HepG2 (cell line): ENCODE data around the gene KIAA1755. TPM values are rescaled to one million over a fixed set of nuclear protein-coding genes. Genes with fewer than 3 reads are reported as not detected.

ENCODE experiments used
- ARNT2 ChIP-seq: sonication (generic); formaldehyde crosslinking; IDR thresholded peaks from 2 replicates; pipeline ENCODE4 v1.8.0; 2022; ENCODE audit warnings: mild to moderate bottlenecking, low read depth, missing genetic modification reagents, moderate library complexity
- DPF2 ChIP-seq: sonication (generic); formaldehyde crosslinking; IDR thresholded peaks from 2 replicates; pipeline ENCODE4 v1.4.0; 2020; ENCODE audit warnings: mild to moderate bottlenecking, low read depth, missing genetic modification reagents, borderline replicate concordance
- GPN1 ChIP-seq: sonication (generic); formaldehyde crosslinking; IDR thresholded peaks from 2 replicates; pipeline ENCODE4 v1.5.1; 2020; ENCODE audit warnings: missing genetic modification reagents, borderline replicate concordance
- ZBED4 ChIP-seq: sonication (generic); formaldehyde crosslinking; IDR thresholded peaks from 2 replicates; pipeline ENCODE4 v1.4.0; 2020; ENCODE audit warnings: missing genetic modification reagents, borderline replicate concordance
- ZNF749 ChIP-seq: sonication (generic); formaldehyde crosslinking; IDR thresholded peaks from 2 replicates; pipeline ENCODE4 v1.8.0; 2022; ENCODE audit warnings: mild to moderate bottlenecking, missing genetic modification reagents, moderate library complexity, borderline replicate concordance
- polyA plus RNA-seq, 8 experiments: library from polyadenylated mRNA; depleted of rRNA in 3 of 8; stranded (reverse) in 7 of 8; unstranded in 1 of 8; fragments of >200 nt; fragmentation: Illumina TruSeq in 4 of 8; extraction: Trizol in 4 of 8; gene quantifications; 2 replicates each; pipeline versions ENCODE4 v1.2.1 to v1.2.3, GENCODE V29; 2011 to 2016; ENCODE audit warnings: low read depth in 4 of 8, missing spikeins in 1 of 8, mixed read lengths in 1 of 8; ENCODE audit not compliant: insufficient read depth in 1 of 8
- total RNA-seq, 5 experiments: library from RNA; depleted of rRNA; stranded (reverse); fragments of >200 nt; fragmentation: Illumina TruSeq; extraction: Trizol; gene quantifications; 2 replicates each; pipeline ENCODE4 v1.2.3, GENCODE V29; 2016; ENCODE audit warnings: low read depth in 1 of 5
- TF ChIP-seq, protein P1 (sequence below): sonication (generic); formaldehyde crosslinking; IDR thresholded peaks from 2 replicates; pipeline ENCODE4 v1.4.0; 2020; ENCODE audit warnings: low read depth, mild to moderate bottlenecking, missing genetic modification reagents
- TF ChIP-seq, protein P2 (sequence below): sonication (generic); formaldehyde crosslinking; IDR thresholded peaks from 2 replicates; pipeline ENCODE4 v1.5.0; 2020; ENCODE audit warnings: mild to moderate bottlenecking, missing genetic modification reagents, borderline replicate concordance
- TF ChIP-seq, protein P3 (sequence below): sonication (generic); formaldehyde crosslinking; IDR thresholded peaks from 2 replicates; pipeline ENCODE4 v1.4.0; 2020; ENCODE audit warnings: missing genetic modification reagents

KIAA1755 gene
- total and polyA plus RNA-seq, 2 of the 13 experiments (the other 11 are each of a cell fraction or from before 2014, with no cell fraction given): 0.04 TPM; not detected in 1

- TF ChIP-seq, protein P1, sequence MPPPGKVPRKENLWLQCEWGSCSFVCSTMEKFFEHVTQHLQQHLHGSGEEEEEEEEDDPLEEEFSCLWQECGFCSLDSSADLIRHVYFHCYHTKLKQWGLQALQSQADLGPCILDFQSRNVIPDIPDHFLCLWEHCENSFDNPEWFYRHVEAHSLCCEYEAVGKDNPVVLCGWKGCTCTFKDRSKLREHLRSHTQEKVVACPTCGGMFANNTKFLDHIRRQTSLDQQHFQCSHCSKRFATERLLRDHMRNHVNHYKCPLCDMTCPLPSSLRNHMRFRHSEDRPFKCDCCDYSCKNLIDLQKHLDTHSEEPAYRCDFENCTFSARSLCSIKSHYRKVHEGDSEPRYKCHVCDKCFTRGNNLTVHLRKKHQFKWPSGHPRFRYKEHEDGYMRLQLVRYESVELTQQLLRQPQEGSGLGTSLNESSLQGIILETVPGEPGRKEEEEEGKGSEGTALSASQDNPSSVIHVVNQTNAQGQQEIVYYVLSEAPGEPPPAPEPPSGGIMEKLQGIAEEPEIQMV (CRISPR knock-in tag): peak; percentile 23; the same call in 1 of the 2 replicates
- TF ChIP-seq ZNF749 (CRISPR knock-in tag) (peak; percentile 87), ZBED4 (CRISPR knock-in tag) (peak; percentile 97), GPN1 (CRISPR knock-in tag) (peak; percentile 43; the same call in 1 of the 2 replicates), DPF2 (CRISPR knock-in tag) (peak; percentile 32; the same call in 1 of the 2 replicates), ARNT2 (CRISPR knock-in tag) (0 out of 2 replicates have a peak, but pooled peaks have one; percentile 71)
- TF ChIP-seq, protein P2, sequence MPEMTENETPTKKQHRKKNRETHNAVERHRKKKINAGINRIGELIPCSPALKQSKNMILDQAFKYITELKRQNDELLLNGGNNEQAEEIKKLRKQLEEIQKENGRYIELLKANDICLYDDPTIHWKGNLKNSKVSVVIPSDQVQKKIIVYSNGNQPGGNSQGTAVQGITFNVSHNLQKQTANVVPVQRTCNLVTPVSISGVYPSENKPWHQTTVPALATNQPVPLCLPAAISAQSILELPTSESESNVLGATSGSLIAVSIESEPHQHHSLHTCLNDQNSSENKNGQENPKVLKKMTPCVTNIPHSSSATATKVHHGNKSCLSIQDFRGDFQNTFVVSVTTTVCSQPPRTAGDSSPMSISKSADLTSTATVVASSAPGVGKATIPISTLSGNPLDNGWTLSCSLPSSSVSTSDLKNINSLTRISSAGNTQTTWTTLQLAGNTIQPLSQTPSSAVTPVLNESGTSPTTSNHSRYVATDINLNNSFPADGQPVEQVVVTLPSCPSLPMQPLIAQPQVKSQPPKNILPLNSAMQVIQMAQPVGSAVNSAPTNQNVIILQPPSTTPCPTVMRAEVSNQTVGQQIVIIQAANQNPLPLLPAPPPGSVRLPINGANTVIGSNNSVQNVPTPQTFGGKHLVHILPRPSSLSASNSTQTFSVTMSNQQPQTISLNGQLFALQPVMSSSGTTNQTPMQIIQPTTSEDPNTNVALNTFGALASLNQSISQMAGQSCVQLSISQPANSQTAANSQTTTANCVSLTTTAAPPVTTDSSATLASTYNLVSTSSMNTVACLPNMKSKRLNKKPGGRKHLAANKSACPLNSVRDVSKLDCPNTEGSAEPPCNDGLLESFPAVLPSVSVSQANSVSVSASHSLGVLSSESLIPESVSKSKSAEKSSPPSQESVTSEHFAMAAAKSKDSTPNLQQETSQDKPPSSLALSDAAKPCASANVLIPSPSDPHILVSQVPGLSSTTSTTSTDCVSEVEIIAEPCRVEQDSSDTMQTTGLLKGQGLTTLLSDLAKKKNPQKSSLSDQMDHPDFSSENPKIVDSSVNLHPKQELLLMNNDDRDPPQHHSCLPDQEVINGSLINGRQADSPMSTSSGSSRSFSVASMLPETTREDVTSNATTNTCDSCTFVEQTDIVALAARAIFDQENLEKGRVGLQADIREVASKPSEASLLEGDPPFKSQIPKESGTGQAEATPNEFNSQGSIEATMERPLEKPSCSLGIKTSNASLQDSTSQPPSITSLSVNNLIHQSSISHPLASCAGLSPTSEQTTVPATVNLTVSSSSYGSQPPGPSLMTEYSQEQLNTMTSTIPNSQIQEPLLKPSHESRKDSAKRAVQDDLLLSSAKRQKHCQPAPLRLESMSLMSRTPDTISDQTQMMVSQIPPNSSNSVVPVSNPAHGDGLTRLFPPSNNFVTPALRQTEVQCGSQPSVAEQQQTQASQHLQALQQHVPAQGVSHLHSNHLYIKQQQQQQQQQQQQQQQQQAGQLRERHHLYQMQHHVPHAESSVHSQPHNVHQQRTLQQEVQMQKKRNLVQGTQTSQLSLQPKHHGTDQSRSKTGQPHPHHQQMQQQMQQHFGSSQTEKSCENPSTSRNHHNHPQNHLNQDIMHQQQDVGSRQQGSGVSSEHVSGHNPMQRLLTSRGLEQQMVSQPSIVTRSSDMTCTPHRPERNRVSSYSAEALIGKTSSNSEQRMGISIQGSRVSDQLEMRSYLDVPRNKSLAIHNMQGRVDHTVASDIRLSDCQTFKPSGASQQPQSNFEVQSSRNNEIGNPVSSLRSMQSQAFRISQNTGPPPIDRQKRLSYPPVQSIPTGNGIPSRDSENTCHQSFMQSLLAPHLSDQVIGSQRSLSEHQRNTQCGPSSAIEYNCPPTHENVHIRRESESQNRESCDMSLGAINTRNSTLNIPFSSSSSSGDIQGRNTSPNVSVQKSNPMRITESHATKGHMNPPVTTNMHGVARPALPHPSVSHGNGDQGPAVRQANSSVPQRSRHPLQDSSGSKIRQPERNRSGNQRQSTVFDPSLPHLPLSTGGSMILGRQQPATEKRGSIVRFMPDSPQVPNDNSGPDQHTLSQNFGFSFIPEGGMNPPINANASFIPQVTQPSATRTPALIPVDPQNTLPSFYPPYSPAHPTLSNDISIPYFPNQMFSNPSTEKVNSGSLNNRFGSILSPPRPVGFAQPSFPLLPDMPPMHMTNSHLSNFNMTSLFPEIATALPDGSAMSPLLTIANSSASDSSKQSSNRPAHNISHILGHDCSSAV (CRISPR knock-in tag): 0 out of 2 replicates have a peak, but pooled peaks have one; percentile 31
- TF ChIP-seq, protein P3, sequence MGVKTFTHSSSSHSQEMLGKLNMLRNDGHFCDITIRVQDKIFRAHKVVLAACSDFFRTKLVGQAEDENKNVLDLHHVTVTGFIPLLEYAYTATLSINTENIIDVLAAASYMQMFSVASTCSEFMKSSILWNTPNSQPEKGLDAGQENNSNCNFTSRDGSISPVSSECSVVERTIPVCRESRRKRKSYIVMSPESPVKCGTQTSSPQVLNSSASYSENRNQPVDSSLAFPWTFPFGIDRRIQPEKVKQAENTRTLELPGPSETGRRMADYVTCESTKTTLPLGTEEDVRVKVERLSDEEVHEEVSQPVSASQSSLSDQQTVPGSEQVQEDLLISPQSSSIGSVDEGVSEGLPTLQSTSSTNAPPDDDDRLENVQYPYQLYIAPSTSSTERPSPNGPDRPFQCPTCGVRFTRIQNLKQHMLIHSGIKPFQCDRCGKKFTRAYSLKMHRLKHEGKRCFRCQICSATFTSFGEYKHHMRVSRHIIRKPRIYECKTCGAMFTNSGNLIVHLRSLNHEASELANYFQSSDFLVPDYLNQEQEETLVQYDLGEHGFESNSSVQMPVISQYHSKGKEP (CRISPR knock-in tag): peak; percentile 57; the same call in 1 of the 2 replicates
Measured at GRCh38 chr20:38165089-38165965, 95.2 kb downstream of the KIAA1755 start, which contains the start of gene TGM2 (continued).
